ENCODE results near the gene DGUOK. TPM values are rescaled to one million over a fixed set of nuclear protein-coding genes. Genes with fewer than 3 reads are reported as not detected.

The DGUOK gene
- total RNA-seq, 1 experiment from 2014 or later, result 70.7 TPM

DNA sequence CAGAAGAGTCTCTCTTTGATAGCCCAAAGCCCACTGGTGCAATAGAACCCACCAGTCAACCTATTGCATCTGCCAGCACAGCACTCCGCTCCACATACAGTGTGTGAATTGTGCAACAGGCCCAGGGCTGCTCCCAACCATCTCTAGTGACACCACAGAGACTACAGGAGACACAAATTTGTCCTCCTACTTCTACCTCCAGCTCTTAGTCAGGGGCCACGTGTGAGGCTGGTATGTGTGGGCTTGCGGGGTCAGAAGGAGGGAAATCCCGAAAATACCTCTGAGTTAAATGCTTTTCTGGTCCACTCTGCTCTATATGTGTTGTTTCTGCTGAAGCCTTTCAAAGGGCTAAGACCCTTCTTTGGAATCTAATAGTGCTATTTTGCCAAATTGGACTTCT is 18.0 kb downstream of the DGUOK start:
- CTCF ChIA-PET, result no interaction called here
- peaks cover 58% of the 10 kb centered on the region for H3K36me3 Mint-ChIP-seq (ENCODE audit: insufficient read depth, unreplicated experiment)
- no peaks in the 10 kb centered on the region; the same call in 1 of the 2 replicates for H3K4me1 ChIP-seq

DNA sequence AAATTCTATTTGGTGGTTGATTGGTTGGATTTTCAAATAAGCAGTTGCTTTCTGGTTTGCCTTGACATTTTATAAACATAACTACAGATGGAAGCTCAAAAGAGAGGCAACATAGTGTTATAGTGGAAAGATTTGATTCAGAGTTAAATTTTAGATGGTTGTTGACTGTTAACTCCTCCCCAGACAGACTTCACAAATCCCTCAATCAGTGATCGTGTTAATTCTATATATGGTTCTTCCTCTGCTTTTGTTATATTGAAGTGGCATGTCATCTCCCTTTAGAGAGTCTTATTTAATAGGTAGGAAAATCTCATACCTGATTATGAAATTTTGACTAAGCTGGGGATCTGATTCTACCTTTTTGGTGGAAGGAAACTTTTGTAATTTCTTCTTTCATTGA is 19.5 kb downstream of the DGUOK start:
- BruUV-seq (replicated peaks), result no TSS peak
- Histone ChIP-seq H3K27me3 (replicated peaks; ENCODE audit: control insufficient read depth, insufficient read depth, low read length) (no peaks in the 10 kb centered on the region), H3K36me3 (ENCODE audit: control insufficient read depth, insufficient read depth, low read length) (peaks cover 2% of the 10 kb centered on the region), H3K9me3 (no peaks in the 10 kb centered on the region), H3K4me3 (ENCODE audit: low read depth, low read length) (no peak overlapping the region), H3K4me1 (no peaks in the 10 kb centered on the region)
- Mint-ChIP-seq H3K36me3 (ENCODE audit: insufficient read depth, unreplicated experiment) (peaks cover 66% of the 10 kb centered on the region), H3K9me3 (ENCODE audit: unreplicated experiment) (no peaks in the 10 kb centered on the region), H3K27me3 (ENCODE audit: insufficient read depth, unreplicated experiment) (no peaks in the 10 kb centered on the region), H3K27ac (ENCODE audit: unreplicated experiment) (no peak overlapping the region), H3K4me1 (ENCODE audit: low read depth, unreplicated experiment) (no peaks in the 10 kb centered on the region), H3K4me3 (ENCODE audit: unreplicated experiment) (no peak overlapping the region)
- DNase-seq, result no peak
- intact Hi-C loops (cut with micrococcal nuclease; ENCODE audit: unreplicated experiment), result no loop called here
- CTCF ChIA-PET, result no interaction called here
- POLR2A ChIA-PET, result no interaction called here
- TF ChIP-seq, protein P1, sequence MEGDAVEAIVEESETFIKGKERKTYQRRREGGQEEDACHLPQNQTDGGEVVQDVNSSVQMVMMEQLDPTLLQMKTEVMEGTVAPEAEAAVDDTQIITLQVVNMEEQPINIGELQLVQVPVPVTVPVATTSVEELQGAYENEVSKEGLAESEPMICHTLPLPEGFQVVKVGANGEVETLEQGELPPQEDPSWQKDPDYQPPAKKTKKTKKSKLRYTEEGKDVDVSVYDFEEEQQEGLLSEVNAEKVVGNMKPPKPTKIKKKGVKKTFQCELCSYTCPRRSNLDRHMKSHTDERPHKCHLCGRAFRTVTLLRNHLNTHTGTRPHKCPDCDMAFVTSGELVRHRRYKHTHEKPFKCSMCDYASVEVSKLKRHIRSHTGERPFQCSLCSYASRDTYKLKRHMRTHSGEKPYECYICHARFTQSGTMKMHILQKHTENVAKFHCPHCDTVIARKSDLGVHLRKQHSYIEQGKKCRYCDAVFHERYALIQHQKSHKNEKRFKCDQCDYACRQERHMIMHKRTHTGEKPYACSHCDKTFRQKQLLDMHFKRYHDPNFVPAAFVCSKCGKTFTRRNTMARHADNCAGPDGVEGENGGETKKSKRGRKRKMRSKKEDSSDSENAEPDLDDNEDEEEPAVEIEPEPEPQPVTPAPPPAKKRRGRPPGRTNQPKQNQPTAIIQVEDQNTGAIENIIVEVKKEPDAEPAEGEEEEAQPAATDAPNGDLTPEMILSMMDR (IDR thresholded peaks at IDR 0.05; ENCODE audit: insufficient read depth in 1 of 2, low read depth in 1 of 2, low read length in 1 of 2, severe bottlenecking in 1 of 2, unreplicated experiment in 1 of 2), result no peak

More for the DNA sequence above, 18.0 kb downstream of the DGUOK start:
- no peak overlapping the region for H3K4me3 ChIP-seq (ENCODE audit: low read depth, low read length)
- no peaks in the 10 kb centered on the region for H3K27me3 ChIP-seq (replicated peaks; ENCODE audit: control insufficient read depth, insufficient read depth, low read length)
- no peak for DNase-seq
- Mint-ChIP-seq H3K4me3 (ENCODE audit: unreplicated experiment) (no peak overlapping the region), H3K27me3 (ENCODE audit: insufficient read depth, unreplicated experiment) (no peaks in the 10 kb centered on the region), H3K9me3 (ENCODE audit: unreplicated experiment) (no peaks in the 10 kb centered on the region), H3K4me1 (ENCODE audit: low read depth, unreplicated experiment) (no peaks in the 10 kb centered on the region), H3K27ac (ENCODE audit: unreplicated experiment) (no peak overlapping the region)
- no peaks in the 10 kb centered on the region for H3K9me3 ChIP-seq
- intact Hi-C loops (cut with micrococcal nuclease; ENCODE audit: unreplicated experiment), result no loop called here
- TF ChIP-seq, protein P1 (IDR thresholded peaks at IDR 0.05; ENCODE audit: insufficient read depth in 1 of 2, low read depth in 1 of 2, low read length in 1 of 2, severe bottlenecking in 1 of 2, unreplicated experiment in 1 of 2), result no peak
- H3K36me3 ChIP-seq (ENCODE audit: control insufficient read depth, insufficient read depth, low read length), result no peaks in the 10 kb centered on the region; the same call in 1 of the 2 replicates
- no TSS peak for BruUV-seq (replicated peaks)
- POLR2A ChIA-PET, result no interaction called here

DNA sequence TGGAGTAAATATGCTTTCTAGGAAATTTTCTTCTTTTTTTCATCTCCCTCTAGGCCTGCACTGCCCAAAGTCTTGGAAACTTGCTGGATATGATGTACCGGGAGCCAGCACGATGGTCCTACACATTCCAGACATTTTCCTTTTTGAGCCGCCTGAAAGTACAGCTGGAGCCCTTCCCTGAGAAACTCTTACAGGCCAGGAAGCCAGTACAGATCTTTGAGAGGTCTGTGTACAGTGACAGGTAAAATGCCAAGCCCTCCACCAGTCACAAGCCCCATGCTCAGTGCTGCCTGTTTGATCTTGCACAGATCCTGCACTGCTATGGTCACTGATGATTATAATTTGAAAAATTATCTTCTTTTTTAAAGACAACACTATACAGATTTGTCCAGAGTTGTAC is 20.0 kb downstream of the DGUOK start:
- no TSS peak for BruUV-seq (replicated peaks)
- DNase-seq, result no peak
- no peaks in the 10 kb centered on the region for H3K4me1 Mint-ChIP-seq (ENCODE audit: low read depth, unreplicated experiment)
- H3K4me3 Mint-ChIP-seq (ENCODE audit: unreplicated experiment), result no peak overlapping the region
- no peaks in the 10 kb centered on the region for H3K9me3 ChIP-seq
- ChIA-PET CTCF (no interaction called here), POLR2A (no interaction called here)
- peaks cover 2% of the 10 kb centered on the region for H3K36me3 ChIP-seq (ENCODE audit: control insufficient read depth, insufficient read depth, low read length)
- H3K27me3 Mint-ChIP-seq (ENCODE audit: insufficient read depth, unreplicated experiment), result no peaks in the 10 kb centered on the region
- H3K4me3 ChIP-seq (ENCODE audit: low read depth, low read length), result no peak overlapping the region
- H3K27ac Mint-ChIP-seq (ENCODE audit: unreplicated experiment), result no peak overlapping the region
- TF ChIP-seq, protein P1 (IDR thresholded peaks at IDR 0.05; ENCODE audit: insufficient read depth in 1 of 2, low read depth in 1 of 2, low read length in 1 of 2, severe bottlenecking in 1 of 2, unreplicated experiment in 1 of 2), result no peak
- intact Hi-C loops (cut with micrococcal nuclease; ENCODE audit: unreplicated experiment), result no loop called here
- no peaks in the 10 kb centered on the region for H3K4me1 ChIP-seq
- H3K27me3 ChIP-seq (replicated peaks; ENCODE audit: control insufficient read depth, insufficient read depth, low read length), result no peaks in the 10 kb centered on the region
- peaks cover 66% of the 10 kb centered on the region for H3K36me3 Mint-ChIP-seq (ENCODE audit: insufficient read depth, unreplicated experiment)
- no peaks in the 10 kb centered on the region for H3K9me3 Mint-ChIP-seq (ENCODE audit: unreplicated experiment)
